HEK293 (cell line): ENCODE data around the gene YBX3.

Experiments
- CTCF ChIA-PET: fragments of 350-600 bp; formaldehyde crosslinking; extraction: SDS; loops from one replicate; lab custom pipeline; 2021; ENCODE audit warnings: antibody characterized with exemption; lab: Yijun Ruan, JAX
- POLR2A ChIA-PET: fragments of 300-600 bp; formaldehyde crosslinking; extraction: SDS; loops from one replicate; lab custom pipeline; 2020; ENCODE audit warnings: antibody characterized with exemption, inconsistent platforms; lab: Yijun Ruan, JAX
- H3K27ac ChIP-seq: fragments of 200-500 bp; sonication (Bioruptor generic); 2 replicates; pipeline ENCODE4 v1.5.1; 2014; ENCODE audit warnings: low read depth, low read length, control low read depth, inconsistent platforms; ENCODE audit errors: extremely low read depth
- H3K36me3 ChIP-seq, 2 experiments: fragments of 200-500 bp in 1 of 2; sonication (Bioruptor generic) in 1 of 2; 1 replicate in 1 of 2; 2 replicates in 1 of 2; pipeline ENCODE4 v1.5.1; 2014 to 2017; ENCODE audit warnings: inconsistent platforms in 2 of 2, low read length in 2 of 2; ENCODE audit not compliant: control insufficient read depth in 2 of 2, insufficient read depth in 1 of 2
- H3K4me1 ChIP-seq: fragments of 200-500 bp; sonication (Bioruptor generic); 2 replicates; pipeline ENCODE4 v1.5.1; 2014; ENCODE audit warnings: mild to moderate bottlenecking, low read length, inconsistent platforms; ENCODE audit not compliant: control insufficient read depth, insufficient read depth
- H3K4me3 ChIP-seq: 2 replicates; pipeline ENCODE4 v1.5.1; 2011; ENCODE audit warnings: low read depth, mild to moderate bottlenecking, control low read depth, low read length, moderate library complexity
- H3K9me3 ChIP-seq: fragments of 200-500 bp; sonication (Bioruptor generic); 2 replicates; pipeline ENCODE4 v1.5.1; 2014; ENCODE audit warnings: low read depth, low read length, inconsistent platforms; ENCODE audit not compliant: control insufficient read depth, insufficient read depth
- OSR2 ChIP-seq: fragments of 450-650 bp; formaldehyde crosslinking; IDR thresholded peaks from 2 replicates; pipeline ENCODE4 v1.5.1; 2016; ENCODE audit warnings: missing biosample characterization, missing genetic modification characterization
- SCRT1 ChIP-seq: fragments of 450-650 bp; formaldehyde crosslinking; IDR thresholded peaks from 2 replicates; pipeline ENCODE4 v1.5.1; 2016; ENCODE audit warnings: missing biosample characterization, missing genetic modification characterization, borderline replicate concordance
- YY2 ChIP-seq: fragments of 450-650 bp; formaldehyde crosslinking; IDR thresholded peaks from 2 replicates; pipeline ENCODE4 v1.5.1; 2016; ENCODE audit warnings: missing biosample characterization, missing genetic modification characterization
- ZNF132 ChIP-seq: fragments of 450-650 bp; formaldehyde crosslinking; IDR thresholded peaks from 2 replicates; pipeline ENCODE4 v1.5.1; 2017; ENCODE audit warnings: missing biosample characterization, missing genetic modification characterization, borderline replicate concordance
- ZNF248 ChIP-seq: fragments of 450-650 bp; formaldehyde crosslinking; IDR thresholded peaks from 2 replicates; pipeline ENCODE4 v1.5.1; 2017; ENCODE audit warnings: missing biosample characterization, missing genetic modification characterization
- ZNF311 ChIP-seq: fragments of 450-650 bp; formaldehyde crosslinking; IDR thresholded peaks from 2 replicates; pipeline ENCODE4 v1.5.1; 2017; ENCODE audit warnings: missing biosample characterization, missing genetic modification characterization, borderline replicate concordance
- ZNF335 ChIP-seq: fragments of 450-650 bp; formaldehyde crosslinking; conservative IDR thresholded peaks from 2 replicates; pipeline ENCODE4 v1.5.1; 2016; ENCODE audit warnings: missing biosample characterization, missing genetic modification characterization
- ZNF48 ChIP-seq: fragments of 450-650 bp; formaldehyde crosslinking; IDR thresholded peaks from 2 replicates; pipeline ENCODE4 v1.5.1; 2016; ENCODE audit warnings: missing biosample characterization, missing genetic modification characterization
- ZNF549 ChIP-seq: fragments of 450-650 bp; IDR thresholded peaks from 2 replicates; pipeline ENCODE4 v1.5.1; 2018; ENCODE audit warnings: missing biosample characterization, missing genetic modification characterization, mild to moderate bottlenecking, inconsistent platforms, moderate library complexity
- ZNF585B ChIP-seq: fragments of 450-650 bp; formaldehyde crosslinking; IDR thresholded peaks from 2 replicates; pipeline ENCODE4 v1.5.1; 2016; ENCODE audit warnings: missing biosample characterization, missing genetic modification characterization
- ZNF623 ChIP-seq: fragments of 450-650 bp; formaldehyde crosslinking; IDR thresholded peaks from 2 replicates; pipeline ENCODE4 v1.5.1; 2016; ENCODE audit warnings: missing biosample characterization, missing genetic modification characterization
- ZNF670 ChIP-seq: fragments of 450-650 bp; formaldehyde crosslinking; IDR thresholded peaks from 2 replicates; pipeline ENCODE4 v1.5.1; 2016; ENCODE audit warnings: missing biosample characterization, missing genetic modification characterization, low read depth
- TF ChIP-seq, protein P1 (sequence below): fragments of 450-650 bp; formaldehyde crosslinking; IDR thresholded peaks from 2 replicates; pipeline ENCODE4 v1.5.1; 2016; ENCODE audit warnings: missing biosample characterization, missing genetic modification characterization
- TF ChIP-seq, protein P2 (sequence below): fragments of 450-650 bp; formaldehyde crosslinking; IDR thresholded peaks from 2 replicates; pipeline ENCODE4 v1.5.1; 2016; ENCODE audit warnings: missing biosample characterization, missing genetic modification characterization
- TF ChIP-seq, protein P3 (sequence below): fragments of 450-650 bp; formaldehyde crosslinking; IDR thresholded peaks from 2 replicates; pipeline ENCODE4 v1.5.1; 2016; ENCODE audit warnings: missing biosample characterization, missing genetic modification characterization, borderline replicate concordance
- TF ChIP-seq, protein P4 (sequence below): fragments of 450-650 bp; formaldehyde crosslinking; IDR thresholded peaks from 2 replicates; pipeline ENCODE4 v1.5.1; 2016; ENCODE audit warnings: missing biosample characterization, missing genetic modification characterization
- TF ChIP-seq, protein P5 (sequence below): fragments of 450-650 bp; formaldehyde crosslinking; IDR thresholded peaks from 2 replicates; pipeline ENCODE4 v1.5.1; 2016; ENCODE audit warnings: missing biosample characterization, missing genetic modification characterization
- TF ChIP-seq, protein P6 (sequence below): fragments of 450-650 bp; formaldehyde crosslinking; IDR thresholded peaks from 2 replicates; pipeline ENCODE4 v1.5.1; 2016; ENCODE audit warnings: missing biosample characterization, missing genetic modification characterization

Gene YBX3

DNA sequence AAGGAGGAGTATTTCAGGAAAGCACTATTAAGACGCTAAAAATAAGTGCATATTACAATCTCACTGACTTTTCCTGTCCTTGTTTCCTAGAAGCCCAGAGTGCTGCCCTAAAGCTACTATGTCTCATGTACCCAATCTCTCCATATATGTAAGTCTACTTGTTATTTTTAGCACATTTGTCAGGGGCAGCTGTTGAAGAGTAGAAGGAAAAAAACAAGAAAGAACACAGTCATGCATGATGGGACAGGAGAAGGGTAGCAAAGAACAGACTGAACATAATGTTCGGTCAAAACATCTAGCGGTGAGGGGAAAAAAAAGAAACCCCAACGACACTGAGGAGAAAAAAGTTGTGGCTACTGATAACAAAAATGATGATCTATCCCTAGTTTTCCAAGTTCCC is 14.3 kb downstream of the YBX3 start:
- ChIA-PET CTCF (interaction anchor here (0.6 to 4.2 kb wide), 3 partner anchors 32 to 76 kb away, joined by 3 to 20 read pairs (median 5); no protein-coding TSS in a partner anchor), POLR2A (interaction anchor here (1.4 kb wide), 1 partner anchor 8 kb away, joined by 3 read pairs; no protein-coding TSS in a partner anchor)
- H3K36me3 ChIP-seq = peaks cover 85 to 94% of the 10 kb centered on the region in 2 experiments
- TF ChIP-seq, protein P1, sequence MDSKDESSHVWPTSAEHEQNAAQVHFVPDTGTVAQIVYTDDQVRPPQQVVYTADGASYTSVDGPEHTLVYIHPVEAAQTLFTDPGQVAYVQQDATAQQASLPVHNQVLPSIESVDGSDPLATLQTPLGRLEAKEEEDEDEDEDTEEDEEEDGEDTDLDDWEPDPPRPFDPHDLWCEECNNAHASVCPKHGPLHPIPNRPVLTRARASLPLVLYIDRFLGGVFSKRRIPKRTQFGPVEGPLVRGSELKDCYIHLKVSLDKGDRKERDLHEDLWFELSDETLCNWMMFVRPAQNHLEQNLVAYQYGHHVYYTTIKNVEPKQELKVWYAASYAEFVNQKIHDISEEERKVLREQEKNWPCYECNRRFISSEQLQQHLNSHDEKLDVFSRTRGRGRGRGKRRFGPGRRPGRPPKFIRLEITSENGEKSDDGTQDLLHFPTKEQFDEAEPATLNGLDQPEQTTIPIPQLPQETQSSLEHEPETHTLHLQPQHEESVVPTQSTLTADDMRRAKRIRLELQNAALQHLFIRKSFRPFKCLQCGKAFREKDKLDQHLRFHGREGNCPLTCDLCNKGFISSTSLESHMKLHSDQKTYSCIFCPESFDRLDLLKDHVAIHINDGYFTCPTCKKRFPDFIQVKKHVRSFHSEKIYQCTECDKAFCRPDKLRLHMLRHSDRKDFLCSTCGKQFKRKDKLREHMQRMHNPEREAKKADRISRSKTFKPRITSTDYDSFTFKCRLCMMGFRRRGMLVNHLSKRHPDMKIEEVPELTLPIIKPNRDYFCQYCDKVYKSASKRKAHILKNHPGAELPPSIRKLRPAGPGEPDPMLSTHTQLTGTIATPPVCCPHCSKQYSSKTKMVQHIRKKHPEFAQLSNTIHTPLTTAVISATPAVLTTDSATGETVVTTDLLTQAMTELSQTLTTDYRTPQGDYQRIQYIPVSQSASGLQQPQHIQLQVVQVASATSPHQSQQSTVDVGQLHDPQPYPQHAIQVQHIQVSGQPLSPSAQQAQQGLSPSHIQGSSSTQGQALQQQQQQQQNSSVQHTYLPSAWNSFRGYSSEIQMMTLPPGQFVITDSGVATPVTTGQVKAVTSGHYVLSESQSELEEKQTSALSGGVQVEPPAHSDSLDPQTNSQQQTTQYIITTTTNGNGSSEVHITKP = no peak
- TF ChIP-seq ZNF132 (tag by site-specific recombination) (no peak), SCRT1 (tag by site-specific recombination) (no peak), ZNF48 (tag by site-specific recombination) (no peak), OSR2 (tag by site-specific recombination) (no peak), YY2 (no peak), ZNF623 (tag by site-specific recombination) (no peak), ZNF549 (no peak), ZNF335 (tag by site-specific recombination) (no peak), ZNF670 (tag by site-specific recombination) (no peak), ZNF311 (tag by site-specific recombination) (no peak), ZNF585B (tag by site-specific recombination) (no peak), ZNF248 (tag by site-specific recombination) (no peak)
- TF ChIP-seq, protein P2, sequence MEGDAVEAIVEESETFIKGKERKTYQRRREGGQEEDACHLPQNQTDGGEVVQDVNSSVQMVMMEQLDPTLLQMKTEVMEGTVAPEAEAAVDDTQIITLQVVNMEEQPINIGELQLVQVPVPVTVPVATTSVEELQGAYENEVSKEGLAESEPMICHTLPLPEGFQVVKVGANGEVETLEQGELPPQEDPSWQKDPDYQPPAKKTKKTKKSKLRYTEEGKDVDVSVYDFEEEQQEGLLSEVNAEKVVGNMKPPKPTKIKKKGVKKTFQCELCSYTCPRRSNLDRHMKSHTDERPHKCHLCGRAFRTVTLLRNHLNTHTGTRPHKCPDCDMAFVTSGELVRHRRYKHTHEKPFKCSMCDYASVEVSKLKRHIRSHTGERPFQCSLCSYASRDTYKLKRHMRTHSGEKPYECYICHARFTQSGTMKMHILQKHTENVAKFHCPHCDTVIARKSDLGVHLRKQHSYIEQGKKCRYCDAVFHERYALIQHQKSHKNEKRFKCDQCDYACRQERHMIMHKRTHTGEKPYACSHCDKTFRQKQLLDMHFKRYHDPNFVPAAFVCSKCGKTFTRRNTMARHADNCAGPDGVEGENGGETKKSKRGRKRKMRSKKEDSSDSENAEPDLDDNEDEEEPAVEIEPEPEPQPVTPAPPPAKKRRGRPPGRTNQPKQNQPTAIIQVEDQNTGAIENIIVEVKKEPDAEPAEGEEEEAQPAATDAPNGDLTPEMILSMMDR (tag by site-specific recombination) = no peak
- TF ChIP-seq, protein P3, sequence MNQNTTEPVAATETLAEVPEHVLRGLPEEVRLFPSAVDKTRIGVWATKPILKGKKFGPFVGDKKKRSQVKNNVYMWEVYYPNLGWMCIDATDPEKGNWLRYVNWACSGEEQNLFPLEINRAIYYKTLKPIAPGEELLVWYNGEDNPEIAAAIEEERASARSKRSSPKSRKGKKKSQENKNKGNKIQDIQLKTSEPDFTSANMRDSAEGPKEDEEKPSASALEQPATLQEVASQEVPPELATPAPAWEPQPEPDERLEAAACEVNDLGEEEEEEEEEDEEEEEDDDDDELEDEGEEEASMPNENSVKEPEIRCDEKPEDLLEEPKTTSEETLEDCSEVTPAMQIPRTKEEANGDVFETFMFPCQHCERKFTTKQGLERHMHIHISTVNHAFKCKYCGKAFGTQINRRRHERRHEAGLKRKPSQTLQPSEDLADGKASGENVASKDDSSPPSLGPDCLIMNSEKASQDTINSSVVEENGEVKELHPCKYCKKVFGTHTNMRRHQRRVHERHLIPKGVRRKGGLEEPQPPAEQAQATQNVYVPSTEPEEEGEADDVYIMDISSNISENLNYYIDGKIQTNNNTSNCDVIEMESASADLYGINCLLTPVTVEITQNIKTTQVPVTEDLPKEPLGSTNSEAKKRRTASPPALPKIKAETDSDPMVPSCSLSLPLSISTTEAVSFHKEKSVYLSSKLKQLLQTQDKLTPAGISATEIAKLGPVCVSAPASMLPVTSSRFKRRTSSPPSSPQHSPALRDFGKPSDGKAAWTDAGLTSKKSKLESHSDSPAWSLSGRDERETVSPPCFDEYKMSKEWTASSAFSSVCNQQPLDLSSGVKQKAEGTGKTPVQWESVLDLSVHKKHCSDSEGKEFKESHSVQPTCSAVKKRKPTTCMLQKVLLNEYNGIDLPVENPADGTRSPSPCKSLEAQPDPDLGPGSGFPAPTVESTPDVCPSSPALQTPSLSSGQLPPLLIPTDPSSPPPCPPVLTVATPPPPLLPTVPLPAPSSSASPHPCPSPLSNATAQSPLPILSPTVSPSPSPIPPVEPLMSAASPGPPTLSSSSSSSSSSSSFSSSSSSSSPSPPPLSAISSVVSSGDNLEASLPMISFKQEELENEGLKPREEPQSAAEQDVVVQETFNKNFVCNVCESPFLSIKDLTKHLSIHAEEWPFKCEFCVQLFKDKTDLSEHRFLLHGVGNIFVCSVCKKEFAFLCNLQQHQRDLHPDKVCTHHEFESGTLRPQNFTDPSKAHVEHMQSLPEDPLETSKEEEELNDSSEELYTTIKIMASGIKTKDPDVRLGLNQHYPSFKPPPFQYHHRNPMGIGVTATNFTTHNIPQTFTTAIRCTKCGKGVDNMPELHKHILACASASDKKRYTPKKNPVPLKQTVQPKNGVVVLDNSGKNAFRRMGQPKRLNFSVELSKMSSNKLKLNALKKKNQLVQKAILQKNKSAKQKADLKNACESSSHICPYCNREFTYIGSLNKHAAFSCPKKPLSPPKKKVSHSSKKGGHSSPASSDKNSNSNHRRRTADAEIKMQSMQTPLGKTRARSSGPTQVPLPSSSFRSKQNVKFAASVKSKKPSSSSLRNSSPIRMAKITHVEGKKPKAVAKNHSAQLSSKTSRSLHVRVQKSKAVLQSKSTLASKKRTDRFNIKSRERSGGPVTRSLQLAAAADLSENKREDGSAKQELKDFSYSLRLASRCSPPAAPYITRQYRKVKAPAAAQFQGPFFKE (tag by site-specific recombination) = no peak
- TF ChIP-seq, protein P4, sequence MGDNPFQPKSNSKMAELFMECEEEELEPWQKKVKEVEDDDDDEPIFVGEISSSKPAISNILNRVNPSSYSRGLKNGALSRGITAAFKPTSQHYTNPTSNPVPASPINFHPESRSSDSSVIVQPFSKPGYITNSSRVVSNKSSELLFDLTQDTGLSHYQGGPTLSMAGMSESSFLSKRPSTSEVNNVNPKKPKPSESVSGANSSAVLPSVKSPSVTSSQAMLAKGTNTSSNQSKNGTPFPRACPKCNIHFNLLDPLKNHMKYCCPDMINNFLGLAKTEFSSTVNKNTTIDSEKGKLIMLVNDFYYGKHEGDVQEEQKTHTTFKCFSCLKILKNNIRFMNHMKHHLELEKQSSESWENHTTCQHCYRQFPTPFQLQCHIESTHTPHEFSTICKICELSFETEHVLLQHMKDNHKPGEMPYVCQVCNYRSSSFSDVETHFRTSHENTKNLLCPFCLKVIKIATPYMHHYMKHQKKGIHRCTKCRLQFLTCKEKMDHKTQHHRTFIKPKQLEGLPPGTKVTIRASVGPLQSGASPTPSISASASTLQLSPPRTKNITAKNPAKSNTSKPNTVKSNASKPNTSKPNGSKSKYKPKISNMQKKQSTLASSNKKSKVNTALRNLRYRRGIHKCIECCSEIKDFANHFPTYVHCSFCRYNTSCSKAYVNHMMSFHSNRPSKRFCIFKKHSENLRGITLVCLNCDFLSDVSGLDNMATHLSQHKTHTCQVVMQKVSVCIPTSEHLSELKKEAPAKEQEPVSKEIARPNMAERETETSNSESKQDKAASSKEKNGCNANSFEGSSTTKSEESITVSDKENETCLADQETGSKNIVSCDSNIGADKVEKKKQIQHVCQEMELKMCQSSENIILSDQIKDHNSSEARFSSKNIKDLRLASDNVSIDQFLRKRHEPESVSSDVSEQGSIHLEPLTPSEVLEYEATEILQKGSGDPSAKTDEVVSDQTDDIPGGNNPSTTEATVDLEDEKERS (tag by site-specific recombination) = no peak
- TF ChIP-seq, protein P5, sequence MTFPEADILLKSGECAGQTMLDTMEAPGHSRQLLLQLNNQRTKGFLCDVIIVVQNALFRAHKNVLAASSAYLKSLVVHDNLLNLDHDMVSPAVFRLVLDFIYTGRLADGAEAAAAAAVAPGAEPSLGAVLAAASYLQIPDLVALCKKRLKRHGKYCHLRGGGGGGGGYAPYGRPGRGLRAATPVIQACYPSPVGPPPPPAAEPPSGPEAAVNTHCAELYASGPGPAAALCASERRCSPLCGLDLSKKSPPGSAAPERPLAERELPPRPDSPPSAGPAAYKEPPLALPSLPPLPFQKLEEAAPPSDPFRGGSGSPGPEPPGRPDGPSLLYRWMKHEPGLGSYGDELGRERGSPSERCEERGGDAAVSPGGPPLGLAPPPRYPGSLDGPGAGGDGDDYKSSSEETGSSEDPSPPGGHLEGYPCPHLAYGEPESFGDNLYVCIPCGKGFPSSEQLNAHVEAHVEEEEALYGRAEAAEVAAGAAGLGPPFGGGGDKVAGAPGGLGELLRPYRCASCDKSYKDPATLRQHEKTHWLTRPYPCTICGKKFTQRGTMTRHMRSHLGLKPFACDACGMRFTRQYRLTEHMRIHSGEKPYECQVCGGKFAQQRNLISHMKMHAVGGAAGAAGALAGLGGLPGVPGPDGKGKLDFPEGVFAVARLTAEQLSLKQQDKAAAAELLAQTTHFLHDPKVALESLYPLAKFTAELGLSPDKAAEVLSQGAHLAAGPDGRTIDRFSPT (tag by site-specific recombination) = no peak
- TF ChIP-seq, protein P6, sequence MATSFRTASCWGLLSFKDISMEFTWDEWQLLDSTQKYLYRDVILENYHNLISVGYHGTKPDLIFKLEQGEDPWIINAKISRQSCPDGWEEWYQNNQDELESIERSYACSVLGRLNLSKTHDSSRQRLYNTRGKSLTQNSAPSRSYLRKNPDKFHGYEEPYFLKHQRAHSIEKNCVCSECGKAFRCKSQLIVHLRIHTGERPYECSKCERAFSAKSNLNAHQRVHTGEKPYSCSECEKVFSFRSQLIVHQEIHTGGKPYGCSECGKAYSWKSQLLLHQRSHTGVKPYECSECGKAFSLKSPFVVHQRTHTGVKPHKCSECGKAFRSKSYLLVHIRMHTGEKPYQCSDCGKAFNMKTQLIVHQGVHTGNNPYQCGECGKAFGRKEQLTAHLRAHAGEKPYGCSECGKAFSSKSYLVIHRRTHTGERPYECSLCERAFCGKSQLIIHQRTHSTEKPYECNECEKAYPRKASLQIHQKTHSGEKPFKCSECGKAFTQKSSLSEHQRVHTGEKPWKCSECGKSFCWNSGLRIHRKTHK (tag by site-specific recombination) = no peak
- no peaks in the 10 kb centered on the region for H3K9me3 ChIP-seq
- no peak overlapping the region for H3K4me3 ChIP-seq
- no peak overlapping the region for H3K27ac ChIP-seq
- H3K4me1 ChIP-seq = no peaks in the 10 kb centered on the region
